H1 (cell line): ENCODE data around the gene GRIP1. TPM values are rescaled to one million over a fixed set of nuclear protein-coding genes. Genes with fewer than 3 reads are reported as not detected.
A peak's percentile ranks its signal among the peaks of the same experiment; 100 is the strongest.

Experiments
- CTCF ChIA-PET: fragments of 300-600 bp; sonication (Branson Sonifier 250); formaldehyde crosslinking; loops from one replicate; lab custom pipeline; 2021; ENCODE audit not compliant: partially characterized antibody; lab: Charles Lee
- POLR2A ChIA-PET: fragments of 300-600 bp; sonication (Branson Sonifier 250); formaldehyde crosslinking; loops from one replicate; lab custom pipeline; 2021; ENCODE audit warnings: inconsistent platforms; ENCODE audit not compliant: partially characterized antibody; lab: Charles Lee
- DNase-seq, 2 experiments: peaks; one replicate each; pipeline versions ENCODE4 v3.0.0 to v3.0.0-alpha.2; 2010 to 2022; ENCODE audit warnings: low spot score in 2 of 2, low read depth in 1 of 2, mixed read lengths in 1 of 2
- FAIRE-seq: peaks from 2 replicates; lab custom pipeline; 2011; peaks lifted over from hg19 to GRCh38; lab: Jason Lieb, UNC
- H2AFZ ChIP-seq: 2 replicates; pipeline ENCODE4 v1.8.1; 2012; ENCODE audit warnings: low read length, inconsistent platforms
- H2AK5ac ChIP-seq: 2 replicates; pipeline ENCODE4 v1.6.1; 2013; ENCODE audit warnings: low read depth, low read length
- H2BK120ac ChIP-seq: replicated peaks from 2 replicates; pipeline ENCODE3; 2013; ENCODE audit warnings: low read depth, low read length, inconsistent platforms
- H2BK12ac ChIP-seq: 2 replicates; pipeline ENCODE4 v1.6.1; 2013; ENCODE audit warnings: low read depth, low read length
- H2BK15ac ChIP-seq: 2 replicates; pipeline ENCODE4 v1.6.1; 2013; ENCODE audit warnings: low read length
- H2BK20ac ChIP-seq: 2 replicates; pipeline ENCODE4 v1.6.1; 2013; ENCODE audit warnings: low read length
- H2BK5ac ChIP-seq: 2 replicates; pipeline ENCODE4 v1.6.1; 2013; ENCODE audit warnings: low read depth, low read length
- H3K14ac ChIP-seq: 2 replicates; pipeline ENCODE4 v1.6.1; 2013; ENCODE audit warnings: inconsistent platforms; ENCODE audit not compliant: insufficient read length
- H3K18ac ChIP-seq: 2 replicates; pipeline ENCODE4 v1.6.1; 2013; ENCODE audit warnings: low read length; ENCODE audit errors: extremely low read depth
- H3K23ac ChIP-seq: 2 replicates; pipeline ENCODE4 v1.6.1; 2013; ENCODE audit warnings: inconsistent platforms; ENCODE audit not compliant: insufficient read length
- H3K23me2 ChIP-seq: 2 replicates; pipeline ENCODE4 v1.6.1; 2013; ENCODE audit warnings: low read depth, low read length
- H3K27ac ChIP-seq: 2 replicates; pipeline ENCODE4 v1.6.1; 2011; ENCODE audit warnings: low read depth, low read length, inconsistent platforms
- H3K27me3 ChIP-seq, 4 experiments: replicated peaks in 1 of 4; 1 replicate in 1 of 4; 2 replicates in 3 of 4; pipeline versions ENCODE4 v1.6.1 to v1.8.1; 2011 to 2013; ENCODE audit warnings: low read length in 3 of 4, mild to moderate bottlenecking in 3 of 4, inconsistent platforms in 2 of 4, mixed read lengths in 2 of 4, moderate library complexity in 1 of 4; ENCODE audit not compliant: control insufficient read depth in 3 of 4, insufficient read depth in 3 of 4; ENCODE audit errors: extremely low read depth in 1 of 4
- H3K36me3 ChIP-seq, 4 experiments: 2 replicates each; pipeline versions ENCODE4 v1.6.1 to v1.8.1; 2011 to 2013; ENCODE audit warnings: mild to moderate bottlenecking in 4 of 4, low read length in 3 of 4, moderate library complexity in 2 of 4, control low read depth in 1 of 4, inconsistent platforms in 1 of 4; ENCODE audit not compliant: insufficient read depth in 4 of 4, control insufficient read depth in 2 of 4
- H3K4ac ChIP-seq: replicated peaks from 2 replicates; pipeline ENCODE3; 2013; ENCODE audit warnings: low read length, low read depth, mixed read lengths, inconsistent platforms; ENCODE audit not compliant: insufficient read length
- H3K4me1 ChIP-seq, 4 experiments: replicated peaks in 1 of 4; 1 replicate in 1 of 4; 2 replicates in 3 of 4; pipeline versions ENCODE4 v1.6.1 to v1.8.1; 2011 to 2013; ENCODE audit warnings: low read length in 3 of 4, inconsistent platforms in 2 of 4, mixed read lengths in 1 of 4; ENCODE audit not compliant: insufficient read depth in 4 of 4, control insufficient read depth in 3 of 4
- H3K4me2 ChIP-seq, 2 experiments: 2 replicates each; pipeline versions ENCODE4 v1.6.1 to v1.8.1; 2011 to 2013; ENCODE audit warnings: low read depth in 2 of 2, low read length in 2 of 2, control low read depth in 1 of 2, inconsistent platforms in 1 of 2, mild to moderate bottlenecking in 1 of 2; ENCODE audit not compliant: insufficient read depth in 1 of 2
- H3K4me3 ChIP-seq, 4 experiments: fragments of 200-600, 300-600 bp in 1 of 4; sonication (generic), shearing (Covaris generic), sonication (Bioruptor Twin) in 1 of 4; 2 replicates each; pipeline versions ENCODE4 v1.5.1 to v1.8.1; 2011 to 2016; ENCODE audit warnings: low read length in 4 of 4, low read depth in 3 of 4, control low read depth in 2 of 4, inconsistent platforms in 2 of 4, mild to moderate bottlenecking in 2 of 4, mixed read lengths in 1 of 4, moderate library complexity in 1 of 4; ENCODE audit not compliant: insufficient read depth in 2 of 4; ENCODE audit errors: extremely low read depth in 1 of 4
- H3K56ac ChIP-seq: replicated peaks from 2 replicates; pipeline ENCODE3; 2013; ENCODE audit warnings: low read depth, mild to moderate bottlenecking, mixed read lengths, low read length, inconsistent platforms; ENCODE audit not compliant: insufficient read length
- H3K79me1 ChIP-seq: 2 replicates; pipeline ENCODE4 v1.6.1; 2013; ENCODE audit warnings: low read depth, low read length, control low read depth
- H3K79me2 ChIP-seq, 2 experiments: 2 replicates each; pipeline versions ENCODE4 v1.6.1 to v1.8.1; 2012 to 2013; ENCODE audit warnings: low read length in 2 of 2, mild to moderate bottlenecking in 2 of 2, inconsistent platforms in 1 of 2; ENCODE audit not compliant: insufficient read depth in 2 of 2, control insufficient read depth in 1 of 2
- H3K9ac ChIP-seq, 4 experiments: replicated peaks in 1 of 4; 1 replicate in 1 of 4; 2 replicates in 3 of 4; pipeline versions ENCODE4 v1.6.1 to v1.8.1; 2011 to 2013; ENCODE audit warnings: low read depth in 3 of 4, low read length in 3 of 4, control low read depth in 2 of 4, mild to moderate bottlenecking in 2 of 4, moderate library complexity in 2 of 4, inconsistent platforms in 1 of 4; ENCODE audit errors: extremely low read depth in 1 of 4
- H3K9me3 ChIP-seq, 2 experiments: 2 replicates each; pipeline versions ENCODE4 v1.6.1 to v1.8.1; 2012 to 2013; ENCODE audit warnings: mild to moderate bottlenecking in 2 of 2, moderate library complexity in 2 of 2, control low read depth in 1 of 2, inconsistent platforms in 1 of 2, low read depth in 1 of 2, low read length in 1 of 2, mixed read lengths in 1 of 2; ENCODE audit not compliant: insufficient read depth in 2 of 2
- H4K20me1 ChIP-seq, 2 experiments: replicated peaks in 1 of 2; 2 replicates each; pipeline versions ENCODE3 to v1.8.1; 2011 to 2013; ENCODE audit warnings: inconsistent platforms in 2 of 2, low read length in 2 of 2, mild to moderate bottlenecking in 1 of 2; ENCODE audit not compliant: insufficient read depth in 2 of 2, control insufficient read depth in 1 of 2
- H4K5ac ChIP-seq: 2 replicates; pipeline ENCODE4 v1.6.1; 2013; ENCODE audit warnings: low read length, low read depth, mixed read lengths, inconsistent platforms; ENCODE audit not compliant: insufficient read length
- H4K8ac ChIP-seq: 2 replicates; pipeline ENCODE4 v1.8.0; 2013; ENCODE audit warnings: mild to moderate bottlenecking, moderate library complexity, low read length, inconsistent platforms; ENCODE audit not compliant: insufficient read depth; ENCODE audit errors: extremely low read depth
- H4K91ac ChIP-seq: replicated peaks from 2 replicates; pipeline ENCODE3; 2013; ENCODE audit warnings: low read length, mixed read lengths, inconsistent platforms; ENCODE audit not compliant: insufficient read length
- ATF2 ChIP-seq: IDR thresholded peaks from 2 replicates; pipeline ENCODE4 v1.6.1; 2012; ENCODE audit warnings: low read length, inconsistent platforms
- EP300 ChIP-seq, 2 experiments: IDR thresholded peaks; 1 replicate in 1 of 2; 2 replicates in 1 of 2; pipeline ENCODE4 v1.6.1; 2011 to 2012; ENCODE audit warnings: low read depth in 2 of 2, low read length in 2 of 2, mild to moderate bottlenecking in 2 of 2, borderline replicate concordance in 1 of 2, inconsistent platforms in 1 of 2, moderate library complexity in 1 of 2
- HDAC2 ChIP-seq, 2 experiments: fragments of 300-600 bp in 1 of 2; sonication (generic) in 1 of 2; IDR thresholded peaks; 2 replicates each; pipeline ENCODE4 v1.6.1; 2011 to 2012; ENCODE audit warnings: low read depth in 2 of 2, low read length in 2 of 2, mild to moderate bottlenecking in 2 of 2, moderate library complexity in 2 of 2, borderline replicate concordance in 1 of 2, inconsistent platforms in 1 of 2
- KDM4A ChIP-seq: IDR thresholded peaks from one replicate; pipeline ENCODE4 v1.7.1; 2012; ENCODE audit warnings: low read depth, mild to moderate bottlenecking, moderate library complexity, low read length, inconsistent platforms; ENCODE audit not compliant: severe bottlenecking
- POLR2AphosphoS5 ChIP-seq: IDR thresholded peaks from 2 replicates; pipeline ENCODE4 v1.6.1; 2011; ENCODE audit warnings: low read depth, low read length
- POU5F1 ChIP-seq: IDR thresholded peaks from 2 replicates; pipeline ENCODE4 v1.6.1; 2011; ENCODE audit warnings: low read depth, mild to moderate bottlenecking, low read length, moderate library complexity
- RAD21 ChIP-seq, 2 experiments: IDR thresholded peaks in 1 of 2; conservative IDR thresholded peaks in 1 of 2; 2 replicates each; pipeline ENCODE4 v1.6.1; 2011; ENCODE audit warnings: low read depth in 2 of 2, low read length in 2 of 2, improper control_type of control experiment in 1 of 2, inconsistent platforms in 1 of 2, mild to moderate bottlenecking in 1 of 2, moderate library complexity in 1 of 2
- SAP30 ChIP-seq: fragments of 300-600 bp; sonication (generic); IDR thresholded peaks from 2 replicates; pipeline ENCODE4 v1.7.1; 2012; ENCODE audit warnings: low read length, moderate library complexity, mild to moderate bottlenecking, inconsistent platforms; ENCODE audit not compliant: insufficient read depth, insufficient replicate concordance
- SP4 ChIP-seq: IDR thresholded peaks from 2 replicates; pipeline ENCODE4 v1.6.1; 2012; ENCODE audit warnings: low read length, inconsistent platforms
- TAF1 ChIP-seq: IDR thresholded peaks from 2 replicates; pipeline ENCODE4 v1.6.1; 2011; ENCODE audit warnings: mild to moderate bottlenecking, low read depth, low read length
- ZNF274 ChIP-seq: IDR thresholded peaks from 2 replicates; pipeline ENCODE4 v1.7.0; 2012; ENCODE audit warnings: low read length, borderline replicate concordance; ENCODE audit errors: extremely low read depth
- WGBS, 2 experiments: shearing (Covaris generic) in 1 of 2; methylation state at CpG; one replicate each; pipeline versions ENCODE4 v1.1.6 to v1.1.7; 2013 to 2015; ENCODE audit warnings: low lambda C conversion rate in 2 of 2, mixed read lengths in 2 of 2, inconsistent platforms in 1 of 2, low coverage in 1 of 2, missing lambda C conversion rate in 1 of 2; ENCODE audit not compliant: insufficient replicate concordance in 2 of 2, insufficient coverage in 1 of 2, insufficient read length in 1 of 2; ENCODE audit errors: extremely low coverage in 1 of 2, missing lambda C conversion rate in 1 of 2; 5-methylcytosine and 5-hydroxymethylcytosine counted together
- polyA plus RNA-seq, 7 experiments: library from polyadenylated mRNA; depleted of rRNA in 3 of 7; stranded (reverse) in 5 of 7; unstranded in 2 of 7; fragments of >200 nt in 5 of 7; fragments of 200-250 nt in 2 of 7; gene quantifications; 1 replicate in 5 of 7; 2 replicates in 1 of 7; 4 replicates in 1 of 7; pipeline versions ENCODE4 v1.2.1 to v1.2.3, GENCODE V29; 2011 to 2013; ENCODE audit warnings: missing spikeins in 2 of 7, mixed read lengths in 2 of 7
- total RNA-seq: library from RNA; stranded (reverse); fragmentation: NEBNext Ultra II Directional; extraction: Animal tissue kit (Norgen Biotek cat#: 25700); gene quantifications from 2 replicates; pipeline ENCODE4 v1.2.1, GENCODE V29; 2021

GRIP1 gene
- total and polyA plus RNA-seq, 2 of the 8 experiments (the other 6 are each of a cell fraction or from before 2014, with no cell fraction given): 4.5 to 27.3 TPM

GRCh38 chr12:66653796-66654195, 25.1 kb downstream of the GRIP1 start:
- H2BK12ac ChIP-seq: no peak overlapping the region
- H2AK5ac ChIP-seq: no peak overlapping the region
- no peaks in the 10 kb centered on the region for H3K36me3 ChIP-seq
- no peaks in the 10 kb centered on the region for H3K79me1 ChIP-seq
- H2BK5ac ChIP-seq: no peak overlapping the region
- H3K23me2 ChIP-seq: no peaks in the 10 kb centered on the region
- FAIRE-seq: peak; percentile 94
- DNase-seq: no peak
- CTCF ChIA-PET: no interaction called here
- H3K27me3 ChIP-seq: no peaks in the 10 kb centered on the region
- H3K18ac ChIP-seq: no peak overlapping the region
- no peak overlapping the region for H4K8ac ChIP-seq
- no peaks in the 10 kb centered on the region for H3K9me3 ChIP-seq
- peaks cover 0 to 7% (median 2%) of the 10 kb centered on the region in 4 experiments; a peak in 3 of 7 replicates for H3K4me1 ChIP-seq
- H2AFZ ChIP-seq: no peak overlapping the region
- no peak overlapping the region for H4K91ac ChIP-seq
- no peak overlapping the region for H4K5ac ChIP-seq
- no peak overlapping the region for H2BK15ac ChIP-seq
- no peak overlapping the region for H3K4ac ChIP-seq
- H3K4me2 ChIP-seq: peak overlapping the region in 1 of 2 experiments; percentile 10; a peak in 1 of 4 replicates
- no peaks in the 10 kb centered on the region for H3K79me2 ChIP-seq
- H3K23ac ChIP-seq: no peak overlapping the region
- no peak overlapping the region for H2BK120ac ChIP-seq
- H4K20me1 ChIP-seq: no peaks in the 10 kb centered on the region
- H3K27ac ChIP-seq: no peak overlapping the region
- POLR2A ChIA-PET: interaction anchor here (1.5 kb wide), 1 partner anchor 17 kb away, joined by 3 read pairs; no protein-coding TSS in a partner anchor
- no peak overlapping the region for H3K9ac ChIP-seq
- H3K14ac ChIP-seq: no peak overlapping the region
- 33% methylated on average over 1 of the region's 1 CpG; no CpG with 5 or more reads in 1 of the 2 experiments for WGBS, 2 experiments
- H3K56ac ChIP-seq: no peak overlapping the region
- H2BK20ac ChIP-seq: no peak overlapping the region
- no peak overlapping the region for H3K4me3 ChIP-seq
- no peak for TF ChIP-seq EP300 (IDR thresholded peaks at IDR 0.05; ENCODE audit: borderline replicate concordance in 1 of 2, low read depth in 2 of 2, low read length in 2 of 2)
- TF ChIP-seq POLR2AphosphoS5: no peak
- TF ChIP-seq SP4: no peak
- TF ChIP-seq SAP30: no peak
- no peak for TF ChIP-seq KDM4A
- no peak for TF ChIP-seq POU5F1
- no peak for TF ChIP-seq RAD21 (IDR thresholded peaks at IDR 0.05 in 1 of 2, conservative IDR thresholded peaks at IDR 0.05 in 1 of 2; ENCODE audit: low read depth in 2 of 2, low read length in 2 of 2)
- no peak for TF ChIP-seq TAF1
- no peak for TF ChIP-seq HDAC2 (IDR thresholded peaks at IDR 0.05; ENCODE audit: borderline replicate concordance in 1 of 2, low read depth in 2 of 2, low read length in 2 of 2)
- no peak for TF ChIP-seq ATF2
- no peak for TF ChIP-seq ZNF274
